Stimulated activated CD4-positive, alpha-beta T cell treated with anti-CD3 and anti-CD28 coated beads, Interleukin-12 subunit alpha, Interleukin-12 subunit beta, amount 100 ng/mL, for 48 hours (primary cell): Measurements from ENCODE around the gene PSRC1.
"Not testable (repeated sequence)": the region's sequence is repeated elsewhere in the genome, so short reads cannot be mapped to it uniquely, and the experiment has no call there.

ENCODE experiments used
- DNase-seq, 3 donors: peaks; one replicate each; pipeline ENCODE4 v3.0.0-alpha.2; 2020; ENCODE audit warnings: low read depth in 2 of 3, low spot score in 1 of 3

PSRC1 gene

DNA sequence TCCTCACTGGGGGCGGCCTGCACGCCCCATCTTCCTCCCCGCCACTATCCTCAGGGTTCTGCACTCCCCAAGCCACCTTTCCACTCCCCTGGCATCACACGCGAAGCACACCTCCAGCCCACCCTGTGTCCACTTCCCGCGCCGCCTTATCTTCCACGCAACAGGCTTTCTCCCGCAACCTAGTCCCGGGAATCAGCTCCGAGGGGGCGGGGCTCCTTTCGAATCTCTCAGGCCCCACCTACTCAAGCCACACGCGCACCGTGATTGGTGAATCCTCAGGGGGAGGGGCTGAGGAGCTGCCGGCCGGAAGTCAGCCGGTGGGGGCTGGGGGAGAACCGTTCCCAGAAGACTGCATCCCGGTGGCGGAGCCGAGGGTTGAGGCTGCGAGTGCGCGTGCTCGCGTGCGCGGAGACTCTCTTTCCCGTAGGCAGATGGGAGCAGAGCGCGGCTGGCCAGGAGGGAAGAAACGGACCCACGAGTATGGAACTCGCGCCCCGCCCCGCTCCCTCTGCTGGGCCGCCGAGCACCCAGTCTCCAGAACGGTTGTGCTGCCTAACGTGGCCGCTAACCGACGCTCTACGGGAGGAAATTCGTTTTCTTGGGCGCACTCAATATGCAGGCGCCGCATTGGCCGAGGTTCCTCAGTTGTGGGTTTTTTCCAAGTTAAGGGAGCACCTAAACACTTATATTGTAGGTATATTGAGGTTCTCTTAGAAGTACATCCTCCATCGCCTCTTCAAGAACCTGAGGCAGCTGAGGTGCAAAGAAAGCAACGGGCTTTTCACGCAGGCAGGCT lies at the start of gene PSRC1:
Gene PSRC1 (minus strand): TSS at position 194 of the 796 bp plus-strand sequence.
- DNase-seq = peak; percentile 81 to 87 (median 85)

DNA sequence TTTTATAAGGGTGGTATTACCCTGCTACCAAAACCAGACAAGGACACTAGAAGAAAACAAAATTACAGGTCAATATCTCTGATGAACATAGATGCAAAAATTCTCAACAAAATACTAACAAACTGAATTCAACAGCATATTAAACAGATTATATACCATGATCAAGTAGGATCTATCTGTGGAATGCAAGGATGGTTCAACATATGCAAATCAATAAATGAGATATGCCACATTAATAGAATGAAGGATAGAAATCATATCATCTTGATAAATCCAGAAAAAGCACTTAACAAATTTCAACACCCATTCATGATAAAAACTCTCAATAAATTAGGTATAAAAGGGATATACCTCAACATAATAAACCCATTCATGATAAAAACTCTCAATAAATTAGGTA lies 48.2 kb upstream of the PSRC1 start:
- DNase-seq = no peak

DNA sequence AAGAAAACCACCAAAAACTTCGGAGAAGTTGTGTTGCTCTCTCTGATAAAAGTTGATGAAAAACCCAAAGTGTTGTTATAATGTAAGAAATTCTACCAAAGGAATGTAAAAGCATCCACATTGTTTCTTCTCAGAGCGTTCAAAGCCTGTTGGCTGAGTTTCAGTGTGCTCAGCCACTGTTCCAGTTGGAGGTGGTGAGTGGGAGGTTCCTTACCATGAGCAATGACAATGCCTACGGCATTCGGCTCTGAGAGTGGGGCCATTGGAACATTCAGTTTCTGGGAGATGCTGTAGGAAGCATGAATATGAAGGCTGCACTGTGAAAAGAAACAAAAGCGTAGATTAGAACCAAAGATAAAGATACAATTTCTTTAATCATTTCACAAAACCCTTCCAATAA lies 44.3 kb upstream of the PSRC1 start:
- no peak for DNase-seq

DNA sequence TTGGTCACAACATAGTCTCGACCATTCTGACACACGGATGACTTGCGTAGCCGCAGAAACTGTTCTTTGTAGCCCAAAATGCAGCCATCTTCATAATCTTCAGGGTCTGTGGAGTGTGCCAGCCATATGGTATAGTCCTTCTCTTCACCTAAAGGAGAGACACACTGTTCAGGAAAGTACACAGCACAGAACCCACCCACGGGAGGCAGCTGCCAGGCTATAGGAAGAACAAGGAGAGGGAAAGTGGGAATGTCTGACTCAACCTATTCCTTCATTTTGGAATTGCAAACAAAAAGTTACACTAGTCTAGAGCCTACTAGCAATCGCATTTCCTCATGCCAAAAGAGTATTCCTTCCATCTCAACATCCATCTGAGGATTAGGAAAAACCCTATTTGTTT lies 40.0 kb upstream of the PSRC1 start:
- no peak for DNase-seq

DNA sequence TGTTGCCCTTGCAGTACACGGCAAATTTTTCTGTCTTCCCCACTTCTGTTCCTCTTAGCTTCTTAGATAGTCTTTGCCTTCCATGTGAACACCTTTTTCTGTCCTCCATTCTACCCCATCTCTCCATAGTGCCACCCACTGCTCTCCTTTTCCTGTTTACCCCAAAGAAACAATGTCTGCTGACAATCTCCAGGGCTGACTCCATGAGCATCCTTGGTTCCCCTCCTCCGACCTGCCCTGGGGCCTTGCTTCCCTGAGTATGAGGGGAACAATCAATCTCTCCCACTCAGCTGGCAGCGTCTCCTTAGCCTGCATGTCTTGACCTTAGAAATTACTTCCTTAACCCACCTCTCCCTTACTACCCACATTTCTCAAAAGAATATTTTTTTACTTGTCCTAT lies 36.2 kb upstream of the PSRC1 start:
- DNase-seq = no peak

DNA sequence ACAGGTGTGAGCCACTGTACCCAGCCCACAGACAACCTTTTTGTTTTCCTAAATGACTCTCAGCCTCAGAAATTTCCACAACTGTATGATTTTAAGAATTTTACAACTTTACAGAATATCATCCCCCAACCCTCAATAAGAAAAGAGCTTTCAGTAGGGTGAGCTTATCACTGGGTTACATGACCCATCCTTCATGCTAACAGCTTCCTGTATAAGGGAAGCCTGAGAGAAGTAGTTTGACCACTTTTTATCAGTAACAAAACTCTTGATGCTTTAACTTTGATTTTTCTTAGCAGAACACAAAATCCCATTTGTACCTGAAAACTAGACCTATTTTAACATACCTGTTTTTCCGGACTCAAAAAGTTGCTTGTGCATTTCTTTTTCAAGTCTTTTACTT lies 33.6 kb upstream of the PSRC1 start:
- no peak for DNase-seq

DNA sequence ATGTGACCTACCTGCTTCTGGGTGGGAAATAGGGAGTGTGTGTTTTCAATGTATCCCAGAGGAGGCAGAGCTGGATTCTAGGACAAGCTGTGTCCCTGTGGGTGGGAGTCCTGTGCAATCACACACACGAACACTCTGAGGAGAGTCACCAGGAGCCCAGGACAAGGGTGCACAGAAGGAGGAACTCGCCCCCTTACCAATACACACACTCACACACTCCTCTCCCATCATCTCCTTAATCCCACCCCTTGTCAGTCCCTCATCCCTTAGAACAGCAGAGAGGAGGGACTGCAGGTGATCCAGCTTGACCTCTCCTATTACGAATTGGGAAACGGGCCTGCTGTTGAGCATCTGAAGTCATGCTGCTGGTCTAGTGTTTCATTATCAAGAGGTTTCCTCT lies 32.3 kb upstream of the PSRC1 start:
- DNase-seq = no peak

DNA sequence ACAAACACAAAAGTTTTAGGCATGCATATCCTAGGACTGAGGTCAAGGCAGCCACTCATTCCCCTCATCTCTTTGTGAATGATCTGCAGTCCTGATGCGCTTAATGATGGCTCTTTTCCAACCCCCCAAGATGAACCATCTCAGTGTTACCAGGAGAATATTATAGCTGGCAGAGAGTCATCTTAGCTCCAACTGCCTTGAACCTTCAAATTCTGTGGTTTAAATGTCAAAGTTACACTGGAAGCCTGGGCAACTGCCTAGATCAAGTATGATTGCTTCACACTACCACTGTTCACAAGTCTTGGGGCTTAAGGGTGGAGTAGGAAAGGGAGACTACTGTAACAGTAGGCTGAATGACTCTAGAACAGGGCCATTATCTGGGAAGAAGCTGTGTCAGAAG lies 31.9 kb upstream of the PSRC1 start:
- DNase-seq = no peak

DNA sequence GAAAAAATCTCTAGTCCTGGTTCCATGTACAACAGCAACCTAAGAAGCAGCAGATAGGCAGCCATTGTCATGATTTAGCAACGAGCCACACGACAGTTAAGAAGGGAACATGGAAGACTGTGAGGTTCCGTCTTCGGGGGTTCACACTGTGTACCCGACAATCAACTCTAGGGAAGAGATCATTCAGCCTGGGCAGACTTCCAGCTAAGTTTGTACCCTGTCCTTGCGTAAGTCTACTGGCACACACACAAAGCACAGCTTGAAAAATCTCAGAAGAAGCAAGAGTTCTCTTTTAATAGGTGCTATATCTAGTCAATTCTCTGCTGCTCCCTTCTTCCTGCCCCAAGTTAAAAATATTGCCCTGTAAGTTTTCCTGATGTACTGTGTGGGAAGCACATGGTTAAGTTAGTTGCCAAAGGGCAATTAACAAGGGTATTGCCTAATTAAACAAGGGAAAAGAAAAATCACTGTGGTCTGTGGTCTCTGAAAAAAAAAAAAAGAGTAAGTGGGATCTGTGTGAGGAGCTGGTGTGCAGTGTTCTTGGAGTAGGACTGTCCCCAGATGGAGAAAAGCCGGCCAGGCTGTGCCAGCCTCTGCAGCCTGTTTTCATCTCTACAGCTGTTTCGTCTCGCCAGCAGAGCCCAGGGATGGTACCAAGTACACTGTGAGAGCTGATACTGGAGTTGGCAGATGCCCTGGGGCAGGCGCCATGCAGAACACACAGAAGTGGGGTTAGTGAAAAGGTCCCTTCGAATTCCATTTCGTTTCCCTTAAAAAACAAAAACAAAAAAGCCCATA lies 30.2 kb upstream of the PSRC1 start:
- DNase-seq = no peak

DNA sequence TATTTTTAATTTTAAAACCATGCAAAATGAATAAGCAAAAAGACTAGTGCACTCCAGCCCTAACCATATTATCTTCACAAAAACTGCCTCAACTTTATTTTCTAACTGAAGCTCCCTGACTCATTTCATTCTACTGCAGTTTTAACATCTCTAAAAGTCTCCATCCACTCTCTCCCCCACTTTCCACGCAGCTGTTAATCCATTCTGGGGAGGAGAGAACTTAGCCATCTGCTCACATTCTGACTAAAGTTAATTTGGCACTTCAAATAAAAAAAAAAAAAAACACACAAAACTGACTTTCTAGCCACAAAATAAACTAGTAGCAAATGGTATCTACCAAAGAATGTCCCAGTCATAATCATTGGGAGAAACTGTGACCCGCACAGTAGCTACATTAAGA lies 29.3 kb upstream of the PSRC1 start:
- DNase-seq = no peak

DNA sequence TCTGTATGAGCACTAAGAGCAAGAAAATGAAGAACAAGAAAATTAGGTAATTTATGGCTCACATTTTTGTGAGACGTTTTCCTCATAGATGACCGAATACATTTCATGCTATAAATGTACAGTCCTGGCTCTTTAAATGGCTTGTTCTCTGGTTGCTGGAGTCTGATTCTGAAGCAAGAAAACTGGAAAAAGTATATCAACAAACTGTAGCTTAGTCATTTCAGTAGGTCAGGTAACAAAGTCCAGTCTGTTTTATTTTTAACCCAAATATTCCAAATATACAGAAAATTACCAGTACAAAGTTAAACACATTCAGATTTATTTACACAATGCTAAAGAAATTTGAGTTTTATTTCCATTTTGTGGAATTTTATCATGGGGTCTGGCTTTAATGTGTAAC lies 26.4 kb upstream of the PSRC1 start:
- DNase-seq = no peak

DNA sequence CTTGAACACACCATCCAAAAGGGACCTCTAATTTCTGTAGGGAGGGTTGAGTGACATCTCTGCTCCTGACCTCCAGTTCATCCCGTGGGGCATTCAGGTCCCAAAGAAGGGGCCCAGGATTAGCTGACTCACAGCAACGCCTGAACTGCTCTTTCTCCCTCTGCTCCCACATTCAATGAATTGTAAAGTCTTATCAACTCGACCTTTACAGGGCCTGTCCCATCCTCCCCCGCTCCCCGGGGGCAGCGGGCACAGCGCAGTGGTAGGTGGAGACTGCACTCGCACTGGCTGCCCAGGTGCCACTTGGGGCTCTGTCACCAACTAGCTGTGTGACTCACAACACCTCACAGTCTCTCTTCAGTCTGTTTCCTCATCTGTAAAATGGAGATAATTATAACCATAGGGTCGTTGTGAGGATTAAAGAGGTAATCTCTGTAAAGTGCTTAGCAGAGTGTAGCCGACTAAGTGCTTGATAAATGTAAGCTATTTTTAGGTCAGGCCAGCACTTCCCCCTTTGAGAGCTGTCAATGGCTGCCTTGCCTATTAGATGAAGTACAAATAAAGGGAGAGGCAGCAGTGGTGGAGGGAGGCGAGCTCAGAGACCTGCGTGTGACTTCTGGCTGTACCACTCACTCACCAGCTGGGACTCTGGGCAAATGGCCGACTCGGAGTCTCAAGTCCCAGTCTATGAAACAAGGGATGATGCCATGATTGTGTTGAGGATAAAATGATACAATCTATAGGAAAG lies 24.5 kb upstream of the PSRC1 start:
- no peak for DNase-seq

DNA sequence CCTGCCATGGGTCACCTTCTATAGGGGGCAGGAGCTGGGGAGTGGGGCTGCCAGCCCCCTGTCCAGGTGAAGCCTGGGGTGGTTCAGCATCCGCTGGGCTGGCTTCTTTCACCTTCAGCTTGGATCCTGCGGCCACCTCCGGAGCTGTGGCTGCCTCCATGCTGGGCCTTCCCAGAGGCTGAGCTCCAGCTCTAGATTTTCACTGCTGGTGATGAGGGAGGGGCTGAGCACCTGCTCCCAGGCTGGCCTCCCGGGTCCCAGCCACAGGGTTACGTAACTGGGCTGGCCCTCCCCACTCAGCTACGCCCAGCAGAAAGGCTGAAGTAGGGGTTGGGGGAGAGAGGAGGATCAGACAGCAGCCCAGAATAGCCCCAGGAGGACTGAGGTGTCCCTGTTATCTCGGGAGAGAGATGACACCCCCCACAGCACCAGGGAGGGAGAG lies 23.9 kb upstream of the PSRC1 start, which contains the start of gene MYBPHL:
Gene MYBPHL (minus strand): TSS at position 180 of the 442 bp plus-strand sequence. CDS start 20 bp downstream, at position 160.
- no peak for DNase-seq

DNA sequence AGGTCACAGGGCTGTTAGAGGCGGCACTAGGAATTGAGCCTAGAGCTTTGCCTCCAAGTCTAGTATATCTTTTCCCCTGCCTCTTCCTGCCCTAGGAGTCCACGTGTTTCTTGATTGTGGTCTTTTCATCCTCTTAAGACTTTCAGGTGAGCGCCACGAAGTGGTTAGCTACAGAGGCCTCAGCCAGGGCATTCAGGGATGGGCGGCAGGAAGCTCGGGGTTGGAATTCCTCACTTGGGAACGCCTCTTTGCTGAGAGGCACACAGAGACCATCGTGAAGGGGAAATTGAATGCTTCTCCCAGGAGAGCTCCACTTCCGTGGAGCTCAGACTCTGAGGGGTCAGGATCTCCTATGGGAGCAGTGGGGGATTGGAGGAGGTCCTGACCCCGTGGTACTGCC lies 23.0 kb upstream of the PSRC1 start:
- not testable (repeated sequence) for DNase-seq

DNA sequence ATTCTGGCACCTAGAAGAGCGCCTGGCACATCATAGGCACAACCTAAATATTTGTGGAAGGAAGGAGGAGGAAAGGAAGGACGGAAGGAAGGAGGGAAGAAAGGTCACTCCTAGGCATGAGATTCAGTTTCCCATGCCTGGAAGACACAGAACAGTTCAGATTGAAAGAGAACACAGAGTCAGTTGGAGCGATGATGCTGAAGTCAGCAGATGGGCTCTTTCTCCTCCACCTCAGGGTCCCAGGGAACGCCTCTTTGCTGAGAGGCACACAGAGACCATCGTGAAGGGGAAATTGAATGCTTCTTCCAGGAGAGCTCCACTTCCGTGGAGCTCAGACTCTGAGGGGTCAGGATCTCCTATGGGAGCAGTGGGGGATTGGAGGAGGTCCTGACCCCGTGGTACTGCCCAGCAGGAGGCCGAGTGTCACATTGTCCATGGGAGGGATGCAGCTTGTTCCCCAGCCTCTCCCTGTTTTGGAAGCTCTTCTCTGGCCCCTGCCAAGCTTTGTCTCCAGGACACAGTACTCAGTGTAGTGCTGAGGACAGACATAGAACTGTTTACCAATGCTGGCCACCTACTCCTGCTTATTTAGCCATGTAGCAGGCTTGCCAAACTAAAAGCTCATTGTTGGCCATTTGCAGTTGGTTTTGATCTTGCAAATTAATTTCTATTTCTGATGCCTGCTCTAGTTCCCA lies 21.4 kb upstream of the PSRC1 start:
- no peak for DNase-seq

DNA sequence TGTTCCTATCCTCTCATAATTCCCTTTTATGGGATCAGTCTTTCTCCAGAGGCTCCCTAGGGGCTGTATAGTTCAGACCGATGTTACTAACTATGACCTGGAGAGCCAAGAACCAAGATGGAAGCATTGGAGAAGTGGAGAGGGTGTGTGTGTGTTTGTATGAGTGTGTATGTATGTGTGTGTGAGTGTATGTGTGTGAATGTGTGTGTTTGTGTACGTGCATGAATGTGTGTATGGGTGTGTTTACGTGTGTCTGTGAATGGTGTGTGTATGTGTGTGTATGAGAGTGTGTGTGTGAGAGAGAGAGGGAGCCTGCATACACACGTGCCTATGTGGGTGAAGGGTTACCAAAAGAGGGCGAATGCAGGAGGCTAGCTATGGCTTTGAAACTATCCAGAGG lies 18.9 kb upstream of the PSRC1 start:
- DNase-seq = no peak

DNA sequence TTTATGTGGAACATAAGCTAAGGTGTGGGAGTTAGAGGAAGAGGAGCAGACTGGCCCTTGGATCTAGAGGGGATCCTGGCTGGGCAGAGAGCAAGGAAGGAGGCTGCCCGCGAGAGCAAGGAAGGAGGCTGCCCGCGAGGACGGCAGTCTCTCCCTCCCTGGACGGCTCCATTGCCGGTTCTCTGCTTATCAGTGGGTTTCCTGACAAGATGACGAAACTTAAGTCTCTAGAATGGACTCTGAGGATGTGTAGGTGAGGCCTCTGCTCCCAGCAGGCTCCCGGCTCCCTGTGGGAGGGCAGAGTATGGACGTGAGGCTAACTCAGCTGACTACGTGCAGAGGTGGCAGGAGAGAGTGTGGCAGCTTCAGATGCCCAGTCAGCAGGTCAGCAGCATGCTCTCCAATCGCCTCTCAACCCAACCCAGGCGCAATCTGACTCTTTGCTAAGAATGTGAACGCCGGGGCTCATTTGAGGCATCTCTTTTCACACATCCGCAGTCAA lies 17.8 kb upstream of the PSRC1 start:
- no peak for DNase-seq

DNA sequence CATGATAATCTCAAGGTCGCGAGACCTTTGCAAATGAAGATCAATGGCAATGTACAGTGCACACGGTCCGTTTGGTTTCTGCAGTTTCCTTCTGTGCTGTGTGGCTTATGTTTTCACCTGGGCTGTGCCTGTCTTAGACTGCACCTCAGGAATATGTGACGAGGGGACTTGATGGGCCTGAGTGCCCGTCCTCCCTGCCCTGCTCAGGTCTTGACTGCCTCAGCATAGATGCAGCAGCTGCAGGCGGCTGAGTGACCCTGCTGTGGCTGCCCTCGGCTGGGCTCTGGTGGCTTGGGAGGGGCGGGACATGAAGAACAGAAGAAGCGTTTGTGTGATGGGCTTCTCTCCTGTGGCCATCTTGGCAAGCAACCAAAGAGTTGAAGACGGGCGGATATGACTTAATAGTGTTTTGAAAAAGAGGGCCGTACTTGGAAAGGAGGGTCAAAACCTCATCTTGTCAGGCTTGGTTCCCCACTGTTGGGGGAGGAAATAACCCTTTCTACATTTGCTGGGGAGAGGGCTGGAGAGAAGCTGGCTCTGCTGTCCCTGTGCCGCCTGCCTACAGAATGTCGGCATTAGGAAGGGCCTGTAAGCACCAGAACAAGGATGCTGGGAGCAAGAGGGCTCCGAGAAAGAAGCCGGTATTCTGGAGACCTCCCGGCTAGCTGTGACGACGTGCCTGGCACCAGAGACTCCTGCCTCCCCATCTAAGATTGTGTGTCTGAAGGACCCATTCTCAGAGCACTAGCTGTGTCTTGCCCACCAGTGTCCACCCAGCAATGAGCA lies 16.8 kb upstream of the PSRC1 start:
- no peak for DNase-seq

DNA sequence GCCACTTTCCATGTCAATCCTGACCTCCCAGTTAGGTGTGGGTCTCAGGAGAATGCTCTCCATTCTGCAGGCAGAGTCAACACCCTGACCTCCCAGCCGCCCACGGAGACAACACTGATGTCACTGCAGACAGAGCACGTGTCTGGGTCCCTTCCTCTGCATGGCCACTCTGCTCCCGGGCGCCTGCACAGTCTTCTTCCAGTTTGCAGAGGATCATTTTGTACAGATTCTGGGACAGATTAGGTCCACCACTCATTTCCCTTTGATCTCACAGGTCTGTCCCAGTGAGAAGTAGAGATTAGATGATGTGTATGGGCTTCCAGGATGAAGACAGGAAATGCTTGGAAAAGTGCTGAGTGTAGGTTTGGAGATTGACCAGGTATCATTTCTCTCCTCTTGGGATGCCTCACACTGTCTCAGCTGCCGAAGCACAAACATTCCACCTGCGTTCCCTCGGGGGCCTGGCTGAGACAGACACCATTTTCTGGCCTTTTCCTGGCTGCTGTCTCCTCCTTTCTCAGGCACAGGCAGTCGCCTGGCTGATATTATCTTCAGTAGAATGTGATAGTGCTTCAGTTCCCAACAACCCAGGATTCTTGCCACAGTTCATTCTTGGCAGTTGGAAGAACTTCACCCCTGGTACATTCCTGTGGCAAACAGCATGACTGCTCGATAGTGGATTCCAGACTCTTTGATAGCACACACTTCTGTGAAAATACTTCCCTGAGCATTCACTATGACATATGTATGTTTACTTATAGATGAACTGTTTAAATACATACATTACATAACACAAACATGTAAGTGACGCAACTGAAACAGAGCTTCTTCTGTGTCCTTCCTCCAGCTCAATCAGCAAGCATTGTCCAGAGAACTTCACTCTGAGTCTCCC lies 16.0 kb upstream of the PSRC1 start:
- no peak for DNase-seq
